ENCODE results near the gene UBE2E2.
"Not testable (repeated sequence)": the region's sequence is repeated elsewhere in the genome, so short reads cannot be mapped to it uniquely, and the experiment has no call there.

UBE2E2 gene

GRCh38 chr3:23202921-23203707 is at the start of gene UBE2E2:
Gene UBE2E2 (plus strand): TSS chr3:23203327.
- peak; percentile 19 to 34 for DNase-seq (ENCODE audit: low read depth in 2 of 2)

GRCh38 chr3:23153436-23153835 is 49.7 kb upstream of the UBE2E2 start:
- no peak for DNase-seq (ENCODE audit: low read depth in 2 of 2)

DNA sequence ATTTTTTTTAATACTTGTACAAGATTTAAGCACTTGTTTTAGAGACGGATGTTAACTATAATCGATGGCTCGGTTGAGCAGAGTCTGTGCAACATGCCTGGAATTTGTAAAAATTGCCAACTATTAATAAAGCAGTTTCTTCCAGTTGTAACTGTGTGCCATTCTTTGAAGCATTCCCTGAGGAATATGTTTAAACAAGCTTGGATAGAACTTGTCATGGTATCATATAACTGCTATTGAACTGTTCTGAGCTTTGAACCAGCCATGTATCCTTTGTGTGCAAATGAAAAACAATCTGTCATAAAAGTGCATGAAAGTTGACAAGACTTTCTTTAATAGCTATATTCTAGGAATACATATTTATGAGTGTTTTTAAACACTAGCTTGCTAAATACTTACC is 45.8 kb upstream of the UBE2E2 start:
- no peak for DNase-seq (ENCODE audit: low read depth in 2 of 2)

DNA sequence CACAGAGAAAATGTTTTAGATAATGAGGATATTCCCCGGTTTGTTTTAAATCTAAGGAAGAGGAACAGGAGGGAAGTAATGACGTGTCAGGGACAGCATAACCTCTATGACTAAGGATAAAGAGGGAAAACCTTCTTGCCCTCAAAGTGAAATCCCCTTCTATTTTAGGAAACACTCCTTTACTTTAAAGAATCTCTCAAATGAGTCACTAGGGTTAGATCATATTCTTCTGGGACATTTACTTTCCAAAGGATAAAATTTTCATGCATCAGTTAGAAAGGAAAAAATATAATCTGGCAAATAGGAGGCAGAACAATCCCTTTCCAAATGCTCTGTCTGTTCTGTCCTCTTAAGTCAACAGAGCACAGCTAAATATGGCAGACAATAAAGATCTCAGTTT is 43.2 kb upstream of the UBE2E2 start:
- DNase-seq (ENCODE audit: low read depth in 2 of 2) = no peak

- no peak for DNase-seq (ENCODE audit: low read depth in 2 of 2)
Measured at GRCh38 chr3:23161308-23161707, 41.8 kb upstream of the UBE2E2 start.

DNA sequence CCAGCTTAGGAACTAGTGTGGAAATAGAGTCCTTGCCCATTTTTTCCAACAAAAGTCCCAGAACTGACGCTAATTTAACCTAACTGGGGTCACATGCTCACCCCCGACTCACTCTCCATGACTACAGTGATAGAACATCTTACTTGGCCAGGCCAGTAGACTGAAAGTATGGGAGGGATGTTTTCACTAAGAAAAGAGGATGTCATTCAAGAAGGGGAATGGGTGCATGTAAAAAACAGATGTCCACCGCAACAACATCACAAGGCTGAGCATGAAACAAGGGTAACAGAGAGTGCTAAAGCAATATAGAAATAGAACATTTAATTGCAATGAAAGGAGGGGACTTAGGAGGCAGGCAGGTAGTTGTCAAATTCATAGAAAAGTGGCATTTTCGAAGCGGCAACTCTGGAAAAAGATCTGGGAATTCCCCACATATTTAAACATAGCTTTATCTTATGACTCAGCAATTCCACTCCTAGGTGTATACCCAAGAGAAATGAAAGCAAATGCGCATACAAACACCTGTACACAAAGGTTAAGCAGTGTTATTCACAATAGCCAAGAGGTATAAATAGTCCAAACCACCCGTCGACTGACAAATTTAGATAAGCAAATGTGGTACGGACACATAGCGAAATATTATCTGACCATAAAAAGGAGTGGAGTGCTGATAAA is 41.1 kb upstream of the UBE2E2 start:
- no peak for DNase-seq (ENCODE audit: low read depth in 2 of 2)

GRCh38 chr3:23162934-23163333 is 40.2 kb upstream of the UBE2E2 start:
- no peak for DNase-seq (ENCODE audit: low read depth in 2 of 2)

DNA sequence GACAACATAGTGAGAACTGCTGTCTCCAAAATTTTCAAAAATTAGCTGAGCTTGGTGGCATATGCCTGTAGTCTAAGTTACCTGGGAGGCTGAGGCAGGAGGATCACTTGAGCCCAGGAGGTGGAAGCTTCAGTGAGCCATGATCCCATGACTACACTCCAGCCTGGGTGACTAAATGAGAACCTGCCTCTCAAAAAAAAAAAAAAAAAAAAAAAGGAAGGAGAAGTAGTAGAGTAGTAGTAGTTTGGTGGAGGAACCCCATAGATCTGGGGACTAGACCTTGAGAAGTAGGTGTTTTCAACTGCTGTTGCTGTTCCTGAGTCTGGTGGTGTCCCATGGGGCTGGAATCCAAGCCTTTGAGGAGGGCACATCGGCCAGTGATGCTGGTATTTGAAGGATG is 38.4 kb upstream of the UBE2E2 start:
- no peak for DNase-seq (ENCODE audit: low read depth in 2 of 2)

DNA sequence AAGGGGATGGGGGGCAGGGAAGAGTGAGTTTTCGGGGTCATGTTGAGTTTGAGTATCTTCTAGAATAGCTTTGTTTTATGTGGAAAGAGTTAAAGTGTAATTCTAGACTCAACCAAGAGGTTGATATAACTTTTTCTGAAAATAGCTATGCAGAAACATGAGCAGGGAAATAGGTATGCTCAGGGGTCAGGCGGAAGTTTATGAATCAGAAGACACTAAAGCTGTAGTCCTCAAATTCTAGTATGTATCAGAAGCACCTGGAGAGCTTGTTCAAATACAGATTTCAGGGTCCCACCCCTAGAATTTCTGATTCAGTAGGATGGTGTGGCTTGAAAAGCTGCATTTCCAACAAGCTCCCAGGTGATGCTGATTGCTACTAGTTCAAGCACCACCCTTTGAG is 37.6 kb upstream of the UBE2E2 start:
- no peak for DNase-seq (ENCODE audit: low read depth in 2 of 2)

- DNase-seq (ENCODE audit: low read depth in 2 of 2) = no peak
Measured at GRCh38 chr3:23166276-23166675, 36.9 kb upstream of the UBE2E2 start.

DNA sequence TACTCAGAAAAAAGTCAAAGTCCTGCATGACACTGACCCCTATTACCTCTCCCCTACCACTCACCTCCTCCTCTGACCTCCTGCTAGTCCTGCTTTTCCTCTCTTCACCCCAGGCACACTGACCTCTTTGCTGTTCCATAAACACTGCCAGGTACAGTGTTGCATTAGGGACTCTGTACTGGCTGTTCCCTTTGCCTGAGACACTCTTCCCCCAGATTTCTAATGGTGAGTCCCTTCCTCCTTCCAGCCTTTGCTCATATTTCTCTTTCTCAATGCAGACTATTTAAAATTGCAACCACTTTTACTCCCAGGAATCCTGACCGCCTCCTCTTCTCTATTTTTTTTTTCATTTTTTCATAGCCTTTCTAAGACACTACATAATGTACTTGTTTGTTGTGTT is 36.3 kb upstream of the UBE2E2 start:
- no peak for DNase-seq (ENCODE audit: low read depth in 2 of 2)

DNA sequence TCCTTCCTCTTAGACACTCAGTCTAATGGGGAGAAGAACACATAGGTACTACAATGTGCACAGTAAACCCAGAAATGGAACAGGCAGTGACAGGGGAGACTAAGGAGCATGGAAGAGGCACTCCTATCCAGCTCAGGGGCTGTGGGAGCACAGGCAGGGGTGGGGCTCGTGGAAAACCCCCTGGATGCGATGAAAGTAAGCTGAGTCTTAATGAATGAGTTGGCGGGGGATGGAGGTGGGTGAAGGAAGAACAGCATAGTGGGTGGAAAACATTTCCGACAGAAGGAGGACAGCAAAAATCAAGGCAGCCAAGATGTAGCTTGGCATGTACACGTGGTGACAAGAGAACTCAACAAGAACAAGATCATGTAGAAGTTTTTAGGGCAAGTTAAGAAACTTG is 33.6 kb upstream of the UBE2E2 start:
- DNase-seq (ENCODE audit: low read depth in 2 of 2) = no peak

GRCh38 chr3:23170291-23170690 is 32.8 kb upstream of the UBE2E2 start:
- no peak for DNase-seq (ENCODE audit: low read depth in 2 of 2)

GRCh38 chr3:23172059-23172458 is 31.1 kb upstream of the UBE2E2 start:
- DNase-seq (ENCODE audit: low read depth in 2 of 2) = no peak

DNA sequence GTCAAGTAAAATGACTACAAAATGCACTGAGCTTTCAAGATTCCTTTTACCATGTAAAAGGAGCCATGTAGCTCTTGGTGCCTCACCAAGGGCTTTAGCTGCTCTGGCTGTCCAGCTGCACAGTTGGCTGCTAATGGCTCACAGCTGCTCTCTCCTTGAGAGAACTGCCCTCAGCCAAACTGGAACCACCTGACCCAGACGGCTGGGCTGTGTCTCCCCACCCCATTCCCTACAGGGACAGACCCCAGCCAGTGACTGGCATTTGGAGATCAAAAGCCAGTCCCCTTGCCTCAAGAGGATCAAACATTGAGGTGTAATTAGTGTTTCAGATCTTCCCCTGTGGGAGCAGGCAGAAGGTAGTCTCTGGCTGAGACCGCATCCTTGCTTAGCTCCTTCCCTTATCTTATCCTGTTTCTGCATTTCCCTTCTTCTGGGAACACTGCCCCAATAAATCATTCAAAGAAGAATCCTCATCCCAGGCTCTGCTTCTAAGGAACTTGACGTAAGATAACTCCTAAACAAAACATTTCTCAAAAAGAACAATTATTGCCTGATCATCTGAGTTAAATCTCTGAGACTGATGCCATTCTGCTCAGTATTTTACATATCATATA is 28.6 kb upstream of the UBE2E2 start:
- DNase-seq (ENCODE audit: low read depth in 2 of 2) = no peak

DNA sequence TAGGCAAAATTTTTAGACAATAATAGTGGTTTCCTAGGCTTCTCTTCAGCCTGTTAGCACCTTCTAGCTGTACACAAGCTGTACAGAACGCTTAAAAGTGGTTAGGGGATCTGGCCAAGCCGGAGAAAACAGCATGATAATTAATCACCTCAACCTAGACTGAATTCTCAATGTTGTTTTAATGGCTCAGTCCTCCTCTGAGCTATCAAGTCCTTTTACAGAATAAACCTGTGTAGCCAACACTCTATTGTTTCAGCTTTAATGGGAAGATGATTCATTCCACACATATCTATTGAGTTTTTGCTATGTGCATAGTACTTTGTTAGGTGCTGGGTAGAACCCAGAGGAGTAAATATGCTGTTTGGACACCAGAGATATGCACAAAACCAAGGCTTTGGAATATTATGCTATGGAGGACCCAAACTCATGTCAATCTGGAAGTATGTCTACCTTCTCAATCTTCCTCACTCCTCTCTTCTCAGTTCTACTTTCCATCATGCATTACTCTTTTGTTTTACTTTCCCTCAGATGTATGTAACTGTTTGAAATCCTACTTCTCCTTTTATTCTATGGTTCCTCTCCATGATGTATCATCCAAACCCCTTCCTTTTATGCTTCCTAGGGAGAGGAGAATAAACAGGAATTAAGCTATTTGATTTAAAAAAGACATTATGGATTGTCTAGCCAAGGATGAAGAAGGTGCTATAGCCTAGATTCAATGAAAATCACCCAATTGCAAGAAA is 27.6 kb upstream of the UBE2E2 start:
- no peak for DNase-seq (ENCODE audit: low read depth in 2 of 2)

DNA sequence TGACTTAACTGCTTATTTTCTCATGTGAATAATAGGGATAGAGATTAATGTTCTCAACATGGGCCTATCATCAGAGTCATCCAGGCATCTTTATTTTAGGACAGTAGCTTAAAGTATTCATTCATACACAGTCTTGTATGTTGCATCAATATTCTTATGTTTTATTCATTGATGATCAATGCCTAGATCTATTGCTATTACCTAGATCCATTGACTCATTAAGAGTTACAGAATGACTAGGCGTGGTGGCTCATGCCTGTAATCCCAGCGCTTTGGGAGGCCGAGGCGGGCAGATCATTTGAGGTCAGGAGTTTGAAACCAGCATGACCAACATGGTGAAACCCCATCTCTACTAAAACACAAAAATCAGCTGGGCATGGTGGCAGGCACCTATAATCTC is 26.3 kb upstream of the UBE2E2 start:
- DNase-seq (ENCODE audit: low read depth in 2 of 2) = not testable (repeated sequence)

DNA sequence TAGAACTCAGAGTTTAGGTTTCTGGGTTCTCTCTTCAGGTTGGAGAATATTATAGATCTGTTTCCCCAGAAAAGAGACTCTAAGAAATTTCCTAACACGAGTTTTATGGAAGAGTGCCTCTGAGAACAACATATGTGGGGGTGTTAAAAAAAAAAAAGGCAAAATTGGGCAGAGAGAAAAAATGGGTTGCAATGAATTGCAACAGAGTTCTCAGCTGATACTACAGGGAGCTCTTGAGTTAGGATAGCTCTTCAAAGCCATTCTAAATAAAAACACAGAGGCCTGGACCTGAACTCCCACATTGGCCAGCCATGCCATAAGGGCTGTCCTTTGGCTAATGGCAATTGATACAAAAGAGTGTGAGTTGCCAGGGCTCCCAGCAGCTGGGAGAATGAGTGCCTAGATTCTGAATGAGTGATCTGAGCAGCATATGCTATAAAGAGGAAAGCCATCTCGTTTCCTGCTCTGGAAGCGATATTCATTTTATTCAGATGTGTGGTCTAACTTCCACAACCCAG is 20.1 kb upstream of the UBE2E2 start:
- DNase-seq (ENCODE audit: low read depth in 2 of 2) = no peak

DNA sequence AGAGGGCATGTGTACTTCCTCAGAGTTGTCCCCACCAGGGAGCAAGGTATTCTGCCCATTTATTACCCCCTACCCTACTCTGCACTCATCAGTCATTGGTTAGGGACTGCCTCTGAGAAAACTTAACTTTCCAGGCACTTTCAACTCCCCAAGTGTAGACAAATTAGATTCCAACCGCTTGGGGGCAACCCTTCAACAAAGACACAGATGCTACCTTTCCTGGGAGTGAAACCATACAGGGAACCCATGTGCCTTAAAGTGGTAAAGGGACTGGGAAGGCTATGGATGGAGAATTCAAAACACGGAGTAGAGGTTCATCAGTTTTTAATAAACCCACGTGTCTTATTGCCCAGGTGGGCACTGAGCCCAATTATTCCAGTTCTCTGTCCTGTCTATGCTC is 19.4 kb upstream of the UBE2E2 start:
- DNase-seq (ENCODE audit: low read depth in 2 of 2) = no peak

- DNase-seq (ENCODE audit: low read depth in 2 of 2) = no peak
Measured at GRCh38 chr3:23185861-23186260, 17.3 kb upstream of the UBE2E2 start.

DNA sequence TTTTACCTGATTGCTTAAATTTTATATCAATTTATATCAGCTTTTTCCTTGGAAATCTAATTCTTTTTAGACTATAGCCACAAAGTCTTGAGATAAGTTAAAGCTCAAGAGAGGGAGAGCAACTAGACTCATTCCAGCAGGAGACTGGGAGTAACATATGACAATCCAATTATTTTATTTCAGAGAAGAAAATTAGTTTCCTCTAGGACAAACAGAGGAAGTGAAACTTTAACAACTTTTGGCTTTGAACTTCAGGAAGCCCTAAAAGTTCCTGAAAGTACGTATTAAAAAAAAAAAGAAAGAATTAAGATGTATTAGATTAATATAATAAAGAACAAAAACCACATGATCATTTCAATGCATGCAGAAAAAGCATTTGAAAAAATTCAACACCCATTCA is 13.9 kb upstream of the UBE2E2 start:
- DNase-seq (ENCODE audit: low read depth in 2 of 2) = no peak

DNA sequence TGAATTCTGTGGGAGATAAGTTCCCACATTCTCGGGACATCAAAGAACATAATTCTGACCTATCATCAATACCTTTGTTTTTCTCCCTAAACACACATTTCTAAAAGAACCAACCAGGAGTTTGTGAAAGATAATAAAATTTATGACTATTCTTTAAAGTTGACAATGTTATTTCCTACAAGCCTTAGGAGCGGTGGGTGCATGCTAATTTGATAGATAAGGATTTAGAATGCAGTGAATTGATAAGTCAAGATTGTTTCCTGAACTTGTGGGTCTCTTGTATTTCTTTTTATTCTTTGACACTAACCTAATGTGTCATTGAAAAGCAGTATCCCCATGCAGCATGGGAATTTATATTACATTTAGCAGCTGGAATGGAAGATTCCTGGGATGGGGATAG is 10.3 kb upstream of the UBE2E2 start:
- DNase-seq (ENCODE audit: low read depth in 2 of 2) = no peak

All from stimulated activated CD8-positive, alpha-beta memory T cell treated with anti-CD3 and anti-CD28 coated beads, Interleukin-2, amount 100 ng/mL, for 48 hours (primary cell).